ENCODE data around the gene C2CD2.

The C2CD2 gene

DNA sequence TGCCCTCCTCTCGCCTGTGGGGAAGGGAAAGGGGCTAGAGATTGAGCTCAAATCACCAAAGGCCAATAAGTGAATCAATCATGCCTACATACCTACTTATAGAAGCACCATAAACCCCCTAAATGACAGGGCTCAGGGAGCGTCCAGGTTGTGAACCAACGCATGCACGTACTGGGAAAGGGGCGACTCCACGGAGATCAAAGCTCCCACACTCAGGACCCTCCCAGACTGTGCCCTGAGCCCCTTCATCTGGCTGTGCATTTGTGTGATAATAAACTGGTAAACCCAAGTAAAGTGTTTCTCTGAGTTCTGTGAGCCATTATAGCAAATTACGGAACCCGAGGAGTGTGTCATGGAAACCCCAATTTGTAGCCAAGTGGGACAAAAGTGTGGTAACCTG, 50.9 kb downstream of the C2CD2 start:
- H3K4me3 ChIP-seq (ENCODE audit: low read length): no peak overlapping the region
- TF ChIP-seq, protein P1, sequence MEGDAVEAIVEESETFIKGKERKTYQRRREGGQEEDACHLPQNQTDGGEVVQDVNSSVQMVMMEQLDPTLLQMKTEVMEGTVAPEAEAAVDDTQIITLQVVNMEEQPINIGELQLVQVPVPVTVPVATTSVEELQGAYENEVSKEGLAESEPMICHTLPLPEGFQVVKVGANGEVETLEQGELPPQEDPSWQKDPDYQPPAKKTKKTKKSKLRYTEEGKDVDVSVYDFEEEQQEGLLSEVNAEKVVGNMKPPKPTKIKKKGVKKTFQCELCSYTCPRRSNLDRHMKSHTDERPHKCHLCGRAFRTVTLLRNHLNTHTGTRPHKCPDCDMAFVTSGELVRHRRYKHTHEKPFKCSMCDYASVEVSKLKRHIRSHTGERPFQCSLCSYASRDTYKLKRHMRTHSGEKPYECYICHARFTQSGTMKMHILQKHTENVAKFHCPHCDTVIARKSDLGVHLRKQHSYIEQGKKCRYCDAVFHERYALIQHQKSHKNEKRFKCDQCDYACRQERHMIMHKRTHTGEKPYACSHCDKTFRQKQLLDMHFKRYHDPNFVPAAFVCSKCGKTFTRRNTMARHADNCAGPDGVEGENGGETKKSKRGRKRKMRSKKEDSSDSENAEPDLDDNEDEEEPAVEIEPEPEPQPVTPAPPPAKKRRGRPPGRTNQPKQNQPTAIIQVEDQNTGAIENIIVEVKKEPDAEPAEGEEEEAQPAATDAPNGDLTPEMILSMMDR (IDR thresholded peaks at IDR 0.05; ENCODE audit: insufficient read depth, low read depth, low read length, missing control alignments): no peak
- DNase-seq (ENCODE audit: low read depth): no peak

DNA sequence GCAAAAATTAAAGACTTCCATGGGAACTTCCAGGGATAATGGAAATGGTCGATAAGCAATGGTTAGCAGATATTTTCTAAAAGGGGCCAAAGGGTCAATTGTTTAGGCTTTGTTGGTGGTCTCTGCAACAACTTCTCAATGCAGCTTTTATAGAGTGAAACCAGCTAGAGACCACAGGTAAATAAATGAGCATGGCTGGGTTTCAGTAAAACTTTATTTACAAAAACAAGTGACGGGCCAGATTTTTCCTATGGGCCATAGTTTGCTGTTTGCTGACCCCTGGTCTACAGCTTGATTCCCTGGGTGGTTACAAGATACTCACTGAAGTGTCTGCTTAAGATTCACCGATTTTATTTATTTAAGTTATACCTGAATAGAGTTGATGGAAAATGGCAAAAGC, 52.0 kb downstream of the C2CD2 start:
- no peak for DNase-seq (ENCODE audit: low read depth)
- TF ChIP-seq, protein P1 (IDR thresholded peaks at IDR 0.05; ENCODE audit: insufficient read depth, low read depth, low read length, missing control alignments): no peak
- H3K4me3 ChIP-seq (ENCODE audit: low read length): no peak overlapping the region

DNA sequence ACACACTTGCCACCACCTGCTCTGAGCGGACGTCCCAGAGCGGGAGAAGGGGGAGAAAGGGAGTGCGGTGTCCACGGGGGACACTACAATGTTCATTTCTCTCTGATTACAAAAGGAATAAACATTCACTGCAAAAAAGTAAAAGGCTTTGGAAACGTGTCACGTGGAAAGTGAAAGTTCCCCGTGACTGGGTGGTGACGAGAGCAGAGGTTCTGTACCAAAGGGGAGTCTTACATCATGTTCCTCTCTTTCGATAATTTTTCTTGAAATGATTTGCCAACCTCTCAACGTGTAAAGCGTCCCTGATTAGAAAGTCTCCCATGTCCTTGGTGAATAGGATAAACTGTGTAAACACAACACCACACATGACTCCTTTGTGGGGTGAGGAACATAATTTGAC, 52.7 kb downstream of the C2CD2 start:
- no peak overlapping the region for H3K4me3 ChIP-seq (ENCODE audit: low read length)
- no peak for DNase-seq (ENCODE audit: low read depth)
- TF ChIP-seq, protein P1 (IDR thresholded peaks at IDR 0.05; ENCODE audit: insufficient read depth, low read depth, low read length, missing control alignments): no peak

DNA sequence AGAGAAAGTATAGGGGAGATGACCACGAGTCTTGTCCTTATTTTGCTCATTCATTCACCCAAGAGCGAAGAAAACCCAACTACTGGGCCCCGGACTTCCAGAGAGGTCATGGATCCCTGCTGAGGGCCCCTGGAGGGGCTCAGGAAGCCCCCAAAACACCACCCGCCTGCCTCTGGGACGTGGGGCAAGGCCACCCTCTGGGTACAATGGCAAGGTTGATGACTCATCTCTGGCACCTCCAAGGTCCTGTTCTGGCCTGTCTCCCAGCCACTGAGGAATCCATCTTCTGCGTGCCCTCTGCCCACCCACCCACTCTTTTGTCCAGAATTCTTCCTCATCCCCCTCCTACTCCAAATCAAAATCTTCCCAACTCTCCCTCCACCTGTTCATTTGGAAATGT, 53.4 kb downstream of the C2CD2 start:
- peak; percentile 17 for DNase-seq (ENCODE audit: low read depth)
- TF ChIP-seq, protein P1 (IDR thresholded peaks at IDR 0.05; ENCODE audit: insufficient read depth, low read depth, low read length, missing control alignments): no peak
- no peak overlapping the region for H3K4me3 ChIP-seq (ENCODE audit: low read length)

DNA sequence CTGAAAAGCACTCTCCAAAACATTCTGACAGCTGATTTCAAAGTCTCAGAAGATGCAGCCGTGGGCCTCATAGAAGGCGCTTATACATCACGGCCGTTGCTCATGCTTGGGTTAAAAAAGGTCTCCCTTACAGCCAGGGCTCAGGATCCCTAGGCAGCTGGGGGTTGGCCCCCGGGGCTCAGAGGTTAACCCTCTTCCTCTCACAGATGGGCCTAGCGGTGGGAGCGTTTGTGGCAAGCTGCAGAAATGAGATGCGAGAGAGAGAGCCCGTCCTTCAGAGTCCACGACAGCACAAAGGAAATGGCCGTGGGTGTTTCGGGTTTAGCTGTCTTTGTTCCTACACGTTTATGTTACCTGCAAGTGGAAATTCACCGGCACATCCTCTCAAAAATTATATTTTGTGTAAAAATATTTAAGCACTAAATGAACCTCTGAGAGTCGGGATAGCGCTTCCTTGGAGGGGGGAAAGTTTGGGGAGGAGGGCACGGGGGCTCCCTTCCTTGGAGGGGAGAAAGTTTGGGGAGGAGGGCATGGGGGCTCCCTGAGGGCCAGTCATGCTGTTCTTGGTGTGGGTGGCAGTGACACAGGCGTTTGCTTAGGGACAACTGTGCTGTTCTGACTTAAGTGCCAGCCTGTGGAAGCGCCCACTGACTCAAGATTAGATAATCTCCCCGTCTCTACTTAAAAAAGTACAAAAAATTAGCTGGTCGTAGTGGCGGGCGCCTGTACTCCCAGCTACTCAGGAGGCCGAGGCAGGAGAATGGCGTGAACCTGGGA, 54.2 kb downstream of the C2CD2 start:
- no peak overlapping the region for H3K4me3 ChIP-seq (ENCODE audit: low read length)
- DNase-seq (ENCODE audit: low read depth): no peak
- TF ChIP-seq, protein P1 (IDR thresholded peaks at IDR 0.05; ENCODE audit: insufficient read depth, low read depth, low read length, missing control alignments): no peak

DNA sequence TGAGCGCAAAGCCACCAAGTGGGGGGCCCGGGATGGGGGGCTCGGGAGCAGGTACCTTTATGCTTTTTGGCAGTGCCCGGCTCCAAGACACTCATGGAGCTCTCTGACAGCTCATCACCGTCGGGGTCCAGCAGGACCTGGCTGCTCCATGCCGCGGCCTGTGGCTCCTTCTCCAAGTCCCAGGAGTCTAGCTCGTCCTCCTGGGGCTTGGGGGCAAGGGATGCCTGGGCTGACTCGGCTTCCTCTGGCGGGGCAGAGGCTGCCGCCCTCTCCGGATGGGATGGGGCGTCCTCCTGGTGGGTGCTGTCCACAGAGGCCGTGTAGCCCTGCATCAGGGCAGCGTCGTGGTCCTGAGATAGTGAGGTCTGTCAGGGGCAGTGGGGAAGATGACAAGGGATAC, 54.8 kb downstream of the C2CD2 start:
- H3K4me3 ChIP-seq (ENCODE audit: low read length): no peak overlapping the region
- TF ChIP-seq, protein P1 (IDR thresholded peaks at IDR 0.05; ENCODE audit: insufficient read depth, low read depth, low read length, missing control alignments): no peak
- no peak for DNase-seq (ENCODE audit: low read depth)

DNA sequence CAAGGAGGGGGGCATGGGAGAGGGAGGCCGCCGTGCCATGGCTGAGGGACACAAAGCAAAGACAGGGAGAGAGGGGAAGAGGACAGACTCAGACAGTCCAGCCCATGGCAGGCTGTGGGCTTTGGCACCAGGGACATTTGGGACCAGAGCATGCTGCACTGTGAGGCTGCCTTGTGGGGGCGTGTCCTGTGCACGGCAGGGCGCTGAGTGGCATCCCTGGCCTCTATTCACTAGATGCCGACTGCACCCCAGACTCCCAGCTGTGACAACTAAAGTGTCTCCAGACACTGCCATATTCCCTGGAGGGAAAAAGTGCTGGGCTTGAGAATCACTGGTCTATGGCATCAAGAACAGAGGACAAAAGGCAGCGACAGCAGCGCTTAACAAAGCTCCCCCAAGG, 56.1 kb downstream of the C2CD2 start:
- no peak for DNase-seq (ENCODE audit: low read depth)
- TF ChIP-seq, protein P1 (IDR thresholded peaks at IDR 0.05; ENCODE audit: insufficient read depth, low read depth, low read length, missing control alignments): no peak
- H3K4me3 ChIP-seq (ENCODE audit: low read length): no peak overlapping the region
